ENCODE data around the gene ANXA6. TPM values are rescaled to one million over a fixed set of nuclear protein-coding genes. Genes with fewer than 3 reads are reported as not detected.

ANXA6 gene
- polyA plus RNA-seq, 3 donors: 60.6 to 124 (median 93.5) TPM

DNA sequence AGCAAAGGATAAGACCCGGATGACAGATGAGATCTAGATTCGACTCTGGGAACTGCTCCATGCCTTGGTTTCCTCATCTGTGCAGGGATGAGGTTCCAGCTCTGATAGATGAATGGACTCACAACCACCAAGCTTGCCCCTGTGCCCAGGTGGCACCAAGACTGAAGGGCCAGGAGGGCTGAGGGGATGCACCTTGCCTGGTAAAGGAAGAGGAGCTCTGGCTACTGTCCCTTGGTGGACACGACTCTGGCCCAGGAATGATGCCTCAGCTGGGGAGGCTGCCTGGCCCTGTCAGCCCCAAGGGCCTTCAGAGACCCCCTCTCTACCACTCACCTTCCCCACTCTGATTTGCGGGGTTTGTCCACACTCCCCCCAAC lies 24.9 kb upstream of the ANXA6 start:
- no peak overlapping the region for H3K9ac ChIP-seq (ENCODE audit: insufficient read depth, low read length, poor library complexity, severe bottlenecking)
- H3K9me3 ChIP-seq (replicated peaks in 1 of 2; ENCODE audit: control insufficient read depth in 1 of 2, insufficient read depth in 1 of 2, low read length in 2 of 2): no peaks in the 10 kb centered on the region
- peaks cover 87 to 100% of the 10 kb centered on the region in 2 donors for H3K36me3 ChIP-seq (replicated peaks in 1 of 2; ENCODE audit: control insufficient read depth in 1 of 2, insufficient read depth in 2 of 2, low read length in 2 of 2)
- H3K4me2 ChIP-seq (replicated peaks; ENCODE audit: extremely low read depth, low read length, poor library complexity, severe bottlenecking): no peak overlapping the region
- H3K27ac ChIP-seq (ENCODE audit: low read depth in 1 of 2, low read length in 2 of 2): no peak overlapping the region
- intact Hi-C loops (cut with micrococcal nuclease): no loop called here
- H3K36me3 Mint-ChIP-seq: peaks cover 90 to 99% of the 10 kb centered on the region in 2 donors
- H3K4me1 Mint-ChIP-seq: peaks cover 8% of the 10 kb centered on the region
- H4K20me1 ChIP-seq (ENCODE audit: insufficient read depth, low read length): peaks cover 82% of the 10 kb centered on the region
- WGBS (ENCODE audit: insufficient coverage): 97% methylated on average over 3 of the region's 4 CpGs
- H3K9me3 Mint-ChIP-seq: no peaks in the 10 kb centered on the region
- no peaks in the 10 kb centered on the region for H3K27me3 ChIP-seq (ENCODE audit: control insufficient read depth in 2 of 2, insufficient read depth in 2 of 2, low read length in 2 of 2)
- no peak overlapping the region for H2AFZ ChIP-seq (ENCODE audit: insufficient read depth, low read depth, low read length, poor library complexity, severe bottlenecking)
- H3K4me3 ChIP-seq (replicated peaks in 1 of 3; ENCODE audit: low read depth in 2 of 3, low read length in 3 of 3): no peak overlapping the region
- TF ChIP-seq, protein P1, sequence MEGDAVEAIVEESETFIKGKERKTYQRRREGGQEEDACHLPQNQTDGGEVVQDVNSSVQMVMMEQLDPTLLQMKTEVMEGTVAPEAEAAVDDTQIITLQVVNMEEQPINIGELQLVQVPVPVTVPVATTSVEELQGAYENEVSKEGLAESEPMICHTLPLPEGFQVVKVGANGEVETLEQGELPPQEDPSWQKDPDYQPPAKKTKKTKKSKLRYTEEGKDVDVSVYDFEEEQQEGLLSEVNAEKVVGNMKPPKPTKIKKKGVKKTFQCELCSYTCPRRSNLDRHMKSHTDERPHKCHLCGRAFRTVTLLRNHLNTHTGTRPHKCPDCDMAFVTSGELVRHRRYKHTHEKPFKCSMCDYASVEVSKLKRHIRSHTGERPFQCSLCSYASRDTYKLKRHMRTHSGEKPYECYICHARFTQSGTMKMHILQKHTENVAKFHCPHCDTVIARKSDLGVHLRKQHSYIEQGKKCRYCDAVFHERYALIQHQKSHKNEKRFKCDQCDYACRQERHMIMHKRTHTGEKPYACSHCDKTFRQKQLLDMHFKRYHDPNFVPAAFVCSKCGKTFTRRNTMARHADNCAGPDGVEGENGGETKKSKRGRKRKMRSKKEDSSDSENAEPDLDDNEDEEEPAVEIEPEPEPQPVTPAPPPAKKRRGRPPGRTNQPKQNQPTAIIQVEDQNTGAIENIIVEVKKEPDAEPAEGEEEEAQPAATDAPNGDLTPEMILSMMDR (IDR thresholded peaks at IDR 0.05): no peak
- H3K79me2 ChIP-seq (ENCODE audit: insufficient read depth, low read length): no peaks in the 10 kb centered on the region
- peaks cover 0 to 2% (median 0%) of the 10 kb centered on the region in 3 donors for H3K27me3 Mint-ChIP-seq (ENCODE audit: low read depth in 3 of 3)
- no peak overlapping the region for H3K27ac Mint-ChIP-seq
- no peak overlapping the region for H3K4me3 Mint-ChIP-seq
- no peak for DNase-seq
- H3K4me1 ChIP-seq (ENCODE audit: control insufficient read depth in 1 of 2, insufficient read depth in 2 of 2, low read length in 2 of 2): no peaks in the 10 kb centered on the region

GRCh38 chr5:151181818-151182523 lies 24.4 kb upstream of the ANXA6 start:
- H3K27ac ChIP-seq (ENCODE audit: low read depth in 1 of 2, low read length in 2 of 2): no peak overlapping the region
- no peak for DNase-seq
- H3K9me3 Mint-ChIP-seq: no peaks in the 10 kb centered on the region
- peaks cover 8% of the 10 kb centered on the region for H3K4me1 Mint-ChIP-seq
- H2AFZ ChIP-seq (ENCODE audit: insufficient read depth, low read depth, low read length, poor library complexity, severe bottlenecking): no peak overlapping the region
- no peak overlapping the region for H3K9ac ChIP-seq (ENCODE audit: insufficient read depth, low read length, poor library complexity, severe bottlenecking)
- peaks cover 85 to 97% of the 10 kb centered on the region in 2 donors for H3K36me3 Mint-ChIP-seq
- peaks cover 82 to 100% of the 10 kb centered on the region in 2 donors for H3K36me3 ChIP-seq (replicated peaks in 1 of 2; ENCODE audit: control insufficient read depth in 1 of 2, insufficient read depth in 2 of 2, low read length in 2 of 2)
- peaks cover 79% of the 10 kb centered on the region for H4K20me1 ChIP-seq (ENCODE audit: insufficient read depth, low read length)
- no peak overlapping the region for H3K4me3 Mint-ChIP-seq
- peaks cover 0 to 2% (median 0%) of the 10 kb centered on the region in 3 donors for H3K27me3 Mint-ChIP-seq (ENCODE audit: low read depth in 3 of 3)
- H3K9me3 ChIP-seq (replicated peaks in 1 of 2; ENCODE audit: control insufficient read depth in 1 of 2, insufficient read depth in 1 of 2, low read length in 2 of 2): no peaks in the 10 kb centered on the region
- no peak overlapping the region for H3K4me2 ChIP-seq (replicated peaks; ENCODE audit: extremely low read depth, low read length, poor library complexity, severe bottlenecking)
- no peaks in the 10 kb centered on the region for H3K4me1 ChIP-seq (ENCODE audit: control insufficient read depth in 1 of 2, insufficient read depth in 2 of 2, low read length in 2 of 2)
- WGBS (ENCODE audit: insufficient coverage): 93% methylated on average over 2 of the region's 4 CpGs
- TF ChIP-seq, protein P1 (IDR thresholded peaks at IDR 0.05): no peak
- intact Hi-C loops (cut with micrococcal nuclease): no loop called here
- H3K4me3 ChIP-seq (replicated peaks in 1 of 3; ENCODE audit: low read depth in 2 of 3, low read length in 3 of 3): no peak overlapping the region
- H3K27ac Mint-ChIP-seq: peak overlapping the region in 3 of 7 donors; percentile 7 to 40 (median 36)
- no peaks in the 10 kb centered on the region for H3K27me3 ChIP-seq (ENCODE audit: control insufficient read depth in 2 of 2, insufficient read depth in 2 of 2, low read length in 2 of 2)
- H3K79me2 ChIP-seq (ENCODE audit: insufficient read depth, low read length): no peaks in the 10 kb centered on the region

Measured in CD14-positive monocyte (primary cell).